Retinal pigment epithelial cell (primary cell): Measurements from ENCODE around the gene TGFBR3.
"Not testable (repeated sequence)": the region's sequence is repeated elsewhere in the genome, so short reads cannot be mapped to it uniquely, and the experiment has no call there.

ENCODE experiments used
- DNase-seq: peaks from one replicate; pipeline ENCODE4 v3.0.0-alpha.2; 2010; ENCODE audit warnings: low read depth
- H3K4me3 ChIP-seq: 2 replicates; pipeline ENCODE4 v1.5.1; 2011; ENCODE audit warnings: mild to moderate bottlenecking, low read length, control low read depth, moderate library complexity
- TF ChIP-seq, protein P1 (sequence below): conservative IDR thresholded peaks from 2 replicates; pipeline ENCODE4 v1.5.1; 2011; ENCODE audit warnings: low read depth, low read length, control low read depth, inconsistent platforms

The TGFBR3 gene

DNA sequence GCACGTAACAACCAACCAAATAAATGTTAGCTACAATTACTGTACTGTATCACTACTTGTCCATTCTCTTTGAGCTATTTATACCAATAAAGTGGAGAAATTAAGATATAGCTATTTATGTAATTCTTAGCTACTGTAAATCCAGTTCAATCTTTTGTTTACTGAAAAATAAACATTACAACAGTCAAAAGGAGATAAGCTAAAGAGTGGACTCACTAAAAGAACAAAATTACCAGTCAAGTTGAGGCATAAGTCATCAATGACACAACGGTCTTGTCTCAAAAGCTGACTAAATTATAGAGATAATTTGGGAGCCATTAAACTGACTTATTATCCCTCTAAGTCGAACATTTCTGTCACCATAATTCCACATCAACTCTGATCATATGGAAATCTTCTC is 22.5 kb downstream of the TGFBR3 start:
- DNase-seq, result no peak
- TF ChIP-seq, protein P1, sequence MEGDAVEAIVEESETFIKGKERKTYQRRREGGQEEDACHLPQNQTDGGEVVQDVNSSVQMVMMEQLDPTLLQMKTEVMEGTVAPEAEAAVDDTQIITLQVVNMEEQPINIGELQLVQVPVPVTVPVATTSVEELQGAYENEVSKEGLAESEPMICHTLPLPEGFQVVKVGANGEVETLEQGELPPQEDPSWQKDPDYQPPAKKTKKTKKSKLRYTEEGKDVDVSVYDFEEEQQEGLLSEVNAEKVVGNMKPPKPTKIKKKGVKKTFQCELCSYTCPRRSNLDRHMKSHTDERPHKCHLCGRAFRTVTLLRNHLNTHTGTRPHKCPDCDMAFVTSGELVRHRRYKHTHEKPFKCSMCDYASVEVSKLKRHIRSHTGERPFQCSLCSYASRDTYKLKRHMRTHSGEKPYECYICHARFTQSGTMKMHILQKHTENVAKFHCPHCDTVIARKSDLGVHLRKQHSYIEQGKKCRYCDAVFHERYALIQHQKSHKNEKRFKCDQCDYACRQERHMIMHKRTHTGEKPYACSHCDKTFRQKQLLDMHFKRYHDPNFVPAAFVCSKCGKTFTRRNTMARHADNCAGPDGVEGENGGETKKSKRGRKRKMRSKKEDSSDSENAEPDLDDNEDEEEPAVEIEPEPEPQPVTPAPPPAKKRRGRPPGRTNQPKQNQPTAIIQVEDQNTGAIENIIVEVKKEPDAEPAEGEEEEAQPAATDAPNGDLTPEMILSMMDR, result no peak
- H3K4me3 ChIP-seq, result no peak overlapping the region

DNA sequence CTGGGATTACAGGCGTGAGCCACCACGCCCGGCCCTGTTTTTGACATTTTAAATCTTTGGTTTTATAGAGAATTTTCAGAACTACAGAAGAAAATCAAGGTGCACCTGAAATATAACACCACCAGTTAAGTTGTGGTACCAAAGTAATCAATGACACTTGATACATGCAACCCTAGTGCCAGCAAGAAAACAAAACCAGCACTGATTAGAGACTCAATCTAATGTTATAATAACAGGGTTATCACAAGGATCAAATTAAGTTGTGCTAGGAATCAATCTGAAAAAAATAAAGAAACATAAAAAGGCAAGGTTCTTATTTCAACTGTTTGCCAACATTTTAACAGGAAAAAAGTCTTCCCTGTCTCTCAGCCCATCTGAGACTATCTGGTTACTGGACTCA is 23.8 kb downstream of the TGFBR3 start:
- DNase-seq, result no peak
- TF ChIP-seq, protein P1, result no peak
- H3K4me3 ChIP-seq, result no peak overlapping the region

DNA sequence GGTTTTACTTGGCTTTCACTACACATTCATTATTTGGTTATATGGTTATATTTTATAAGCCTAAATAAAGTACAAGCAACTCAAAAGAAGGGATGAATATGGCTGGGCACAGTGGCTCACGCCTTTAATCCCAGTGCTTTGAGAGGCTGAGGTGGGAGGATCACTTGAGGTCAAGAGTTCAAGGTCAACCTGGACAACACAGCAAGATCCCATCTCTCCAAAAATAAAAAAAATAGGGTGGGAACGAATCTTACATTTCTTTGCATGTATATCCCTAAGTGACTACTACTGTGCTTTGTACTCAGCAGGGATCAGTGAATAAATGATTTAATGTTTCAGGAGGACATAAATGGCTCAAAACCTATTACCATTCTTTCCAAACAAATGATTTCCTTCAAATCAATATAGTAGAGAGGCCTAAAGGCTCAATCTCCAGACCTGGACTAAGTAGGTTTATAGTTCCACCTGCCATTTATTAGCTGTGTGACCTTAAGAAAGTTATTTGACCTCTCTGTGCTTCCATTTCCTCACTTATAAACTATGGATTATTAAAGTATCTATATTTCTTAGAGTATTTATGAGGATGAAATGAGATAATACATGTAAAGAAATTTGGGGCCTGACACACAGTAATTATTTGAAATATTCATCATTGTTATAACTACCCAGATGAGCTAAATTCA is 28.3 kb downstream of the TGFBR3 start:
- no peak for DNase-seq
- TF ChIP-seq, protein P1, result no peak
- no peak overlapping the region for H3K4me3 ChIP-seq

DNA sequence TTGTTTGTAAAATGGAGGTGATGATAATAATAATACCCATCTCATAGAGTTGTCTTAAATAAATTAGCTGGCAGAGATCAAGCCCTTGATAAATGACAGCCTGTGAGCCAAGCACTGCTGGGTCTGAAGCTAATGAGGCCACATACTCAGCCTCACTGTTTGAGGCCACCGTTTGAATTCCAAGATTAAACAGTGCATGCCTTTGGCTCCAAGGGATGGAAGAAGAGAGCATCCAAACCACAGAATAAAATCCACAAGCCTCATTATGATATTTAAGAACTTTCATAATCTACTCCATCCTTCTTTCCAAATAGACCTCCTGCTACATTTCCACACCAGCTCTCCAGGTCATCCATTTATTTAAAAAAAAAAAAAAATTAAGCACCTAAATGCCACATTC is 29.0 kb downstream of the TGFBR3 start:
- no peak for DNase-seq
- TF ChIP-seq, protein P1, result no peak
- H3K4me3 ChIP-seq, result no peak overlapping the region

DNA sequence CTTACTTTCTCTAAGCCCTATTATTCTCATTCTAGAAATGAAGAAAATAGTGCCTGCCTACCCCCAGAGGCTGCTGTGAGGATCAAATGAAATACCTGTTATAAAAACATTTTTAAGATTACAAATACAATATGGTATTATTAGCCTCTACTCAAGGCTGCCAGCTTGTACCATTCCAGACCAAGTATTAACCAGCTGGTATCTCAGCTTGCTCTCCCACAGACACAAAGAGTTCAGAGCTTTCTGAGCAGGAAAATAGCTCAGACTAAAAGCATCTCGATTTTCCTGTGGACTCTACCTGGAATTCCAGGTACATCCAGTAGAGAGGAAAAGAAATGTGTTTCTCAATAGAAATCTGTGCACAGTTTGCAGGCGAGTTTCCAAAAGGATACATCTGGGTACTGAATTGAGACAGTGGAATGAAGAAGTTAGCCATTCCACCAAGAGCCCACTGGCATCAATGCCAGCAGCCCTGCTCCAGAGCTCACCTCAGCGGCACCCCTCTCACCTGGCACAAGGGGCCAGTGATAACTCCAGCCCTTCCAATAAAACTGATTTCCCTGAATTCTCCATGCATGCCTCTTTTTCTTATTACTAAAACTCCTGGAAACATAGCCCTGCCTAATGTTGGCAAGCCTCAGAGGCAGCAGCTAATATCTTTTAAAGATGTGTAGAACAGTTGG is 31.0 kb downstream of the TGFBR3 start:
- no peak overlapping the region for H3K4me3 ChIP-seq
- DNase-seq, result no peak
- TF ChIP-seq, protein P1, result no peak

DNA sequence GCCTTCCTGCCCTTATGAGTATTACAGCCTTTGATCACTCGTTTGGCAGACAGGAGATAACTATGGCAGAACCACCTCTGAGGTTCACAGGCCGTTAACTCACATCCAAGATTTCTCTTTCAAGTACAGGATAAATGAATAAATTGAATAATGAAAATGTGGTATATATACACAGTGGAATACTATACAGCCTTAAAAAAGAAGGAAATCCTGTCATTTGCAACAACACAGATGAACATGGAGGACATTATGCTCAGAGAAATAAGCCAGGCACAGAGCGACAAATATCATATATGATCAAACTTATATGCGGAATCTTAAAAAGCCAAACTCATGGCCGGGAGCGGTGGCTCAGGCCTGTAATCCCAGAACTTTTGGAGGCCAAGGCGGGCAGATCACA is 32.6 kb downstream of the TGFBR3 start:
- TF ChIP-seq, protein P1, result no peak
- H3K4me3 ChIP-seq, result no peak overlapping the region
- DNase-seq, result no peak

DNA sequence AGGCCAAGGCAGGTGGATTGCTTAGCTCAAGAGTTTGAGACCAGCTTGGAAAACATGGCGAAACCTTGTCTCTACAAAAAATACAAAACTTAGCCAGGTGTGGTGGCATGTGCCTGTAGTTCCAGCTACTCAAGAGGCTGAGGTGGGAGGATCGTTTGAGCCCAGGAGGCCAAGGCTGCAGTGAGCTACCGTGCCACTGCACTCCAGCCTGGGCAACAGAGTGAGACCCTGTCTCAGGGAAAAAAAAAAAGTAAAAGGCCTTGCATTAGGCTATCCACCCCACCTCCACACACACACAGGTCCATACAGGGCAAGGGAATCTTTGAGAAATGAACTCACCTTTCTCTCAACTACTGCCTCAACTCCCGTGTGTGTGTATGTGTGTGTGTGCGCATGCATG is 33.9 kb downstream of the TGFBR3 start:
- H3K4me3 ChIP-seq, DNase-seq: not testable (repeated sequence)
